Fibroblast of pulmonary artery (primary cell): ENCODE data around the gene PCDHGB1.
"Not testable (repeated sequence)": the region's sequence is repeated elsewhere in the genome, so short reads cannot be mapped to it uniquely, and the experiment has no call there.

Experiments
- DNase-seq: peaks from one replicate; pipeline ENCODE4 v3.0.0-alpha.2; 2010; ENCODE audit warnings: low read depth
- H3K4me3 ChIP-seq: replicated peaks from 2 replicates; pipeline ENCODE4 v1.5.1; 2011; ENCODE audit warnings: low read depth, mild to moderate bottlenecking, control low read depth, low read length, moderate library complexity
- CTCF ChIP-seq: IDR thresholded peaks from 2 replicates; pipeline ENCODE4 v1.5.1; 2011; ENCODE audit warnings: mild to moderate bottlenecking, control low read depth, low read length, inconsistent platforms; ENCODE audit errors: missing control alignments

Gene PCDHGB1

GRCh38 chr5:141384471-141385267 lies 34.8 kb downstream of the PCDHGB1 start:
- no peak for DNase-seq
- no peak overlapping the region for H3K4me3 ChIP-seq
- no peak for TF ChIP-seq CTCF

- TF ChIP-seq CTCF = peak; percentile 59
- peak; percentile 74 for DNase-seq
- peak within 1 kb of the TSS; percentile 57 for H3K4me3 ChIP-seq
These were observed 37.8 kb downstream of the PCDHGB1 start, which contains the start of gene PCDHGB4 for GRCh38 chr5:141387557-141388311. PCDHGB4 (plus strand) TSS chr5:141387698; CDS start chr5:141387885, 187 bp downstream.

- H3K4me3 ChIP-seq = no peak overlapping the region
- no peak for TF ChIP-seq CTCF
- no peak for DNase-seq
These were observed 38.8 kb downstream of the PCDHGB1 start for GRCh38 chr5:141388661-141389060.

- no peak overlapping the region for H3K4me3 ChIP-seq
- no peak for DNase-seq
- no peak for TF ChIP-seq CTCF
These were observed 39.5 kb downstream of the PCDHGB1 start for GRCh38 chr5:141389153-141390042.

GRCh38 chr5:141392429-141393198 lies 42.7 kb downstream of the PCDHGB1 start, which contains the start of gene PCDHGA8:
PCDHGA8 (plus strand) TSS chr5:141392633; CDS start chr5:141392814, 181 bp downstream.
- peak; percentile 33 for DNase-seq
- no peak within 1 kb of the TSS for H3K4me3 ChIP-seq
- peak; percentile 17 for TF ChIP-seq CTCF

GRCh38 chr5:141393267-141393666 lies 43.4 kb downstream of the PCDHGB1 start:
- no peak for DNase-seq
- no peak for TF ChIP-seq CTCF
- H3K4me3 ChIP-seq = no peak overlapping the region

GRCh38 chr5:141394401-141395187 lies 44.7 kb downstream of the PCDHGB1 start:
- not testable (repeated sequence) for DNase-seq, H3K4me3 ChIP-seq
